Measurements from ENCODE around the gene PNPLA5. TPM values are rescaled to one million over a fixed set of nuclear protein-coding genes. Genes with fewer than 3 reads are reported as not detected.

The PNPLA5 gene
- total and polyA plus RNA-seq, 4 donors, result not detected

- DNase-seq, result no peak
- Histone ChIP-seq H3K36me3 (ENCODE audit: control insufficient read depth in 4 of 4, insufficient read depth in 4 of 4, low read length in 4 of 4) (no peaks in the 10 kb centered on the region), H3K27ac (ENCODE audit: low read depth in 1 of 2, low read length in 1 of 2) (no peak overlapping the region), H3K9ac (ENCODE audit: insufficient read depth in 1 of 2, low read length in 2 of 2) (no peak overlapping the region), H3K27me3 (ENCODE audit: control insufficient read depth in 3 of 3, insufficient read depth in 3 of 3, low read length in 2 of 3) (no peaks in the 10 kb centered on the region), H3K4me3 (no peak overlapping the region), H3K9me3 (ENCODE audit: control insufficient read depth in 4 of 4, insufficient read depth in 3 of 4, low read length in 3 of 4) (no peaks in the 10 kb centered on the region), H3K4me1 (ENCODE audit: control insufficient read depth in 5 of 5, insufficient read depth in 5 of 5, low read length in 5 of 5) (no peaks in the 10 kb centered on the region)
- WGBS, 2 donors, result 82 to 88% methylated on average over 29 to 31 of the region's 31 CpGs
- TF ChIP-seq CTCF (IDR thresholded peaks at IDR 0.05; ENCODE audit: control extremely low read depth, extremely low read depth), result no peak
- no peak for ATAC-seq (ENCODE audit: insufficient read depth, low FRiP score)
These were observed 47.0 kb downstream of the PNPLA5 start for GRCh38 chr22:43844560-43845545.

- no peak overlapping the region for H3K27ac ChIP-seq (ENCODE audit: low read depth in 1 of 2, low read length in 1 of 2)
- no peaks in the 10 kb centered on the region for H3K4me1 ChIP-seq (ENCODE audit: control insufficient read depth in 5 of 5, insufficient read depth in 5 of 5, low read length in 5 of 5)
- H3K9ac ChIP-seq (ENCODE audit: insufficient read depth in 1 of 2, low read length in 2 of 2), result no peak overlapping the region
- no peak for ATAC-seq (ENCODE audit: insufficient read depth, low FRiP score)
- H3K27me3 ChIP-seq (ENCODE audit: control insufficient read depth in 3 of 3, insufficient read depth in 3 of 3, low read length in 2 of 3), result no peaks in the 10 kb centered on the region
- no peaks in the 10 kb centered on the region for H3K9me3 ChIP-seq (ENCODE audit: control insufficient read depth in 4 of 4, insufficient read depth in 3 of 4, low read length in 3 of 4)
- no peak for TF ChIP-seq CTCF (IDR thresholded peaks at IDR 0.05; ENCODE audit: control extremely low read depth, extremely low read depth)
- DNase-seq, result no peak
- H3K36me3 ChIP-seq (ENCODE audit: control insufficient read depth in 4 of 4, insufficient read depth in 4 of 4, low read length in 4 of 4), result no peaks in the 10 kb centered on the region
- WGBS, 2 donors, result 86 to 94% methylated on average over 21 of the region's 21 CpGs
- no peak overlapping the region for H3K4me3 ChIP-seq
These were observed 47.9 kb downstream of the PNPLA5 start for GRCh38 chr22:43843783-43844530.

- ATAC-seq (ENCODE audit: insufficient read depth, low FRiP score), result no peak
- 92 to 95% methylated on average over 21 of the region's 21 CpGs for WGBS, 2 donors
These were observed 50.1 kb downstream of the PNPLA5 start for GRCh38 chr22:43841742-43842141.

More at GRCh38 chr22:43841742-43842141, 50.1 kb downstream of the PNPLA5 start:
- Histone ChIP-seq H3K36me3 (ENCODE audit: control insufficient read depth in 4 of 4, insufficient read depth in 4 of 4, low read length in 4 of 4) (no peaks in the 10 kb centered on the region), H3K9me3 (ENCODE audit: control insufficient read depth in 4 of 4, insufficient read depth in 3 of 4, low read length in 3 of 4) (peaks cover 0 to under 1% (median 0%) of the 10 kb centered on the region in 4 donors), H3K4me1 (ENCODE audit: control insufficient read depth in 5 of 5, insufficient read depth in 5 of 5, low read length in 5 of 5) (no peaks in the 10 kb centered on the region), H3K9ac (ENCODE audit: insufficient read depth in 1 of 2, low read length in 2 of 2) (no peak overlapping the region), H3K27ac (ENCODE audit: low read depth in 1 of 2, low read length in 1 of 2) (no peak overlapping the region), H3K4me3 (no peak overlapping the region), H3K27me3 (ENCODE audit: control insufficient read depth in 3 of 3, insufficient read depth in 3 of 3, low read length in 2 of 3) (no peaks in the 10 kb centered on the region)
- DNase-seq, result no peak
- no peak for TF ChIP-seq CTCF (IDR thresholded peaks at IDR 0.05; ENCODE audit: control extremely low read depth, extremely low read depth)
